Measurements from ENCODE around the gene APOL3.

APOL3 gene

DNA sequence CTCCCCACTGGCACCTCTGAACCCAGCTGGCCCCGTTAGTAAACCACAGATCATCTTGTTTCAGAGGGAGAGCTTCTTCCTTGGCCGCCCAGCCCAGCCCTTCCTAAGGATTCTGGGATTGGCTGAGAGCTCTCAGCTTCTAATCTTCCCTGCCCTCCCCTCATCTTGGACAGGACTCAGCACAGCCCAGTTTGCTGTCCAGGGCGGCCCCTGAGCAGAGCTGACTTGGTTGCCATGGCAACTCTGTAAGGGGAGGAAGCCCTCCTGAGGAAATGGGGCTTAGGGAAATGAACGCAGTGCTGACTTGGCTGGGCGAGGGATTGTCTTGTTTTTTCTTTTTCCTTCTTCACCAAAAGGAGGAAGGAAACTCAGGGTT is 36.5 kb upstream of the APOL3 start:
- TF ChIP-seq CTCF (IDR thresholded peaks at IDR 0.05; ENCODE audit: low read depth, low read length): no peak
- peak; percentile 55 for DNase-seq (ENCODE audit: extremely low read depth, low read depth)

GRCh38 chr22:36196254-36197064 is 35.9 kb upstream of the APOL3 start:
- DNase-seq (ENCODE audit: extremely low read depth, low read depth): no peak
- no peak for TF ChIP-seq CTCF (IDR thresholded peaks at IDR 0.05; ENCODE audit: low read depth, low read length)

- peak; percentile 77 for TF ChIP-seq CTCF (IDR thresholded peaks at IDR 0.05; ENCODE audit: low read depth, low read length)
- peak; percentile 49 for DNase-seq (ENCODE audit: extremely low read depth, low read depth)
Measured at GRCh38 chr22:36194971-36195370, 34.4 kb upstream of the APOL3 start.

DNA sequence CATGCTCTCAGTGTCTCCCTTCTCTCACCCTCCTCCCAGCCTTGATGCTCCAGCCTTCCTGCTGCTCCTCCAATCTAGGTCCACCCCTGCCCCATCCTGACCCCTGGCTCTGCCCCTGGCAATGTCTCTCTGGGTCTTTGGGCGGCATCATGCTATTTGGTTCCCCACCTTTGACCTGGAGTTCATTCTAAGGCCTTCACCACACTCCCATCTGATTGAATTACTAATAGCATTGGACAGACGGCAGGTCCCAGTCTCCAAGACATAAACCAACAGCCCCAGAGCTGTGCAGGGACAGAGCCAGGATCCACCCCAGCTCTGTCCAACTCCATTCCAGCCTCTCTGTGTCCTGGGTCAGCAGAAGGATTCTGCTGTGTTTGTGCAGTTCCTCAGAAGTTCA is 33.8 kb upstream of the APOL3 start:
- no peak for DNase-seq (ENCODE audit: extremely low read depth, low read depth)
- TF ChIP-seq CTCF (IDR thresholded peaks at IDR 0.05; ENCODE audit: low read depth, low read length): no peak

GRCh38 chr22:36193577-36193976 is 33.0 kb upstream of the APOL3 start:
- TF ChIP-seq CTCF (IDR thresholded peaks at IDR 0.05; ENCODE audit: low read depth, low read length): no peak

DNA sequence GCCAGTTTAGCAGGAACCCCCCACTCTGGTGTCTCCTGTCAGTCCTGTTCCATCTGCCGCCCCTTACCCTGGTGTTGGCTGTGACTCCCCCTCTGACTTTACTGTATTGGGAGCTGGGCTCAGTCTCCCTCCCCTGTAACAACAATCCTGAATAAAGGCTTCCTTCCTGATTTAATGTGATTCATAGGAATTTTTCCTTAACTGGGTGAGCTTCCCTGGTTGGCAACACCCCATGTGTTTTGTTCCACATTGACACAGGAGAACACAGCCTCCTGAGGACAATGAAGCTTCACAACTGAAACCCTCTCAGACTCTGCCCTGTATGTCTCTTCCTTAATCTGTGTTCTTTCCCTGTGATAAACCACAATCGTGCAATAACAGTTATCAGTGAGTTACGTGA is 32.6 kb upstream of the APOL3 start:
- TF ChIP-seq CTCF (IDR thresholded peaks at IDR 0.05; ENCODE audit: low read depth, low read length): no peak
- no peak for DNase-seq (ENCODE audit: extremely low read depth, low read depth)

More at GRCh38 chr22:36193577-36193976, 33.0 kb upstream of the APOL3 start:
- no peak for DNase-seq (ENCODE audit: extremely low read depth, low read depth)

- DNase-seq (ENCODE audit: extremely low read depth, low read depth): no peak
- no peak for TF ChIP-seq CTCF (IDR thresholded peaks at IDR 0.05; ENCODE audit: low read depth, low read length)
Measured at GRCh38 chr22:36192542-36192941, 32.0 kb upstream of the APOL3 start.
